ENCODE data around the gene DDX18.
"Not testable (repeated sequence)": the region's sequence is repeated elsewhere in the genome, so short reads cannot be mapped to it uniquely, and the experiment has no call there.

The DDX18 gene

GRCh38 chr2:117812443-117812842, 2.0 kb upstream of the DDX18 start:
- H3K27me3 ChIP-seq (ENCODE audit: control insufficient read depth, insufficient read depth, low read length), result no peaks in the 10 kb centered on the region

GRCh38 chr2:117815946-117816345, 1.5 kb downstream of the DDX18 start:
- H3K9ac ChIP-seq (ENCODE audit: low read length), result no peak overlapping the region

More at GRCh38 chr2:117812443-117812842, 2.0 kb upstream of the DDX18 start:
- no peak overlapping the region for H3K9ac ChIP-seq (ENCODE audit: low read length)
- no peaks in the 10 kb centered on the region for H3K36me3 ChIP-seq (ENCODE audit: control insufficient read depth, insufficient read depth, low read length)
- no peaks in the 10 kb centered on the region for H3K4me1 ChIP-seq (ENCODE audit: control insufficient read depth, insufficient read depth, low read length)
- H3K4me3 ChIP-seq (ENCODE audit: low read length), result no peak overlapping the region
- H3K9me3 ChIP-seq (ENCODE audit: control insufficient read depth, low read length), result no peaks in the 10 kb centered on the region

GRCh38 chr2:117818921-117819320, 4.4 kb downstream of the DDX18 start:
- no peak overlapping the region for H3K9ac ChIP-seq (ENCODE audit: low read length)

More at GRCh38 chr2:117815946-117816345, 1.5 kb downstream of the DDX18 start:
- Histone ChIP-seq H3K36me3 (ENCODE audit: control insufficient read depth, insufficient read depth, low read length) (no peaks in the 10 kb centered on the region), H3K9me3 (ENCODE audit: control insufficient read depth, low read length) (no peaks in the 10 kb centered on the region), H3K4me3 (ENCODE audit: low read length) (no peak overlapping the region), H3K4me1 (ENCODE audit: control insufficient read depth, insufficient read depth, low read length) (no peaks in the 10 kb centered on the region), H3K27me3 (ENCODE audit: control insufficient read depth, insufficient read depth, low read length) (no peaks in the 10 kb centered on the region)

GRCh38 chr2:117820444-117820843, 6.0 kb downstream of the DDX18 start:
- H3K27me3 ChIP-seq (ENCODE audit: control insufficient read depth, insufficient read depth, low read length), result no peaks in the 10 kb centered on the region
- H3K9ac ChIP-seq (ENCODE audit: low read length), result no peak overlapping the region
- peaks cover 8% of the 10 kb centered on the region for H3K36me3 ChIP-seq (ENCODE audit: control insufficient read depth, insufficient read depth, low read length)
- no peaks in the 10 kb centered on the region for H3K4me1 ChIP-seq (ENCODE audit: control insufficient read depth, insufficient read depth, low read length)
- H3K9me3 ChIP-seq (ENCODE audit: control insufficient read depth, low read length), result no peaks in the 10 kb centered on the region
- no peak overlapping the region for H3K4me3 ChIP-seq (ENCODE audit: low read length)

More at GRCh38 chr2:117818921-117819320, 4.4 kb downstream of the DDX18 start:
- Histone ChIP-seq H3K27me3 (ENCODE audit: control insufficient read depth, insufficient read depth, low read length) (no peaks in the 10 kb centered on the region), H3K9me3 (ENCODE audit: control insufficient read depth, low read length) (no peaks in the 10 kb centered on the region), H3K4me1 (ENCODE audit: control insufficient read depth, insufficient read depth, low read length) (no peaks in the 10 kb centered on the region), H3K36me3 (ENCODE audit: control insufficient read depth, insufficient read depth, low read length) (no peaks in the 10 kb centered on the region), H3K4me3 (ENCODE audit: low read length) (no peak overlapping the region)

GRCh38 chr2:117825437-117825836, 10.9 kb downstream of the DDX18 start:
- Histone ChIP-seq H3K9ac (ENCODE audit: low read length) (no peak overlapping the region), H3K4me1 (ENCODE audit: control insufficient read depth, insufficient read depth, low read length) (no peaks in the 10 kb centered on the region), H3K36me3 (ENCODE audit: control insufficient read depth, insufficient read depth, low read length) (peaks cover 12% of the 10 kb centered on the region)

GRCh38 chr2:117827464-117827863, 13.0 kb downstream of the DDX18 start:
- H3K4me1 ChIP-seq (ENCODE audit: control insufficient read depth, insufficient read depth, low read length); H3K9ac ChIP-seq (ENCODE audit: low read length); H3K4me3 ChIP-seq (ENCODE audit: low read length); H3K27me3 ChIP-seq (ENCODE audit: control insufficient read depth, insufficient read depth, low read length); H3K9me3 ChIP-seq (ENCODE audit: control insufficient read depth, low read length): not testable (repeated sequence)
- H3K36me3 ChIP-seq (ENCODE audit: control insufficient read depth, insufficient read depth, low read length), result peaks cover 12% of the 10 kb centered on the region

More at GRCh38 chr2:117825437-117825836, 10.9 kb downstream of the DDX18 start:
- Histone ChIP-seq H3K9me3 (ENCODE audit: control insufficient read depth, low read length) (no peaks in the 10 kb centered on the region), H3K27me3 (ENCODE audit: control insufficient read depth, insufficient read depth, low read length) (no peaks in the 10 kb centered on the region), H3K4me3 (ENCODE audit: low read length) (no peak overlapping the region)

- H3K36me3 ChIP-seq (ENCODE audit: control insufficient read depth, insufficient read depth, low read length), result peaks cover 12% of the 10 kb centered on the region
- H3K9me3 ChIP-seq (ENCODE audit: control insufficient read depth, low read length), result no peaks in the 10 kb centered on the region
- no peaks in the 10 kb centered on the region for H3K4me1 ChIP-seq (ENCODE audit: control insufficient read depth, insufficient read depth, low read length)
Observed at GRCh38 chr2:117828870-117829269, 14.4 kb downstream of the DDX18 start.

GRCh38 chr2:117832332-117832731, 17.8 kb downstream of the DDX18 start:
- Histone ChIP-seq H3K4me3 (ENCODE audit: low read length) (no peak overlapping the region), H3K9me3 (ENCODE audit: control insufficient read depth, low read length) (no peaks in the 10 kb centered on the region), H3K9ac (ENCODE audit: low read length) (no peak overlapping the region), H3K27me3 (ENCODE audit: control insufficient read depth, insufficient read depth, low read length) (no peaks in the 10 kb centered on the region), H3K4me1 (ENCODE audit: control insufficient read depth, insufficient read depth, low read length) (no peaks in the 10 kb centered on the region), H3K36me3 (ENCODE audit: control insufficient read depth, insufficient read depth, low read length) (no peaks in the 10 kb centered on the region)

More at GRCh38 chr2:117828870-117829269, 14.4 kb downstream of the DDX18 start:
- no peak overlapping the region for H3K4me3 ChIP-seq (ENCODE audit: low read length)
- H3K27me3 ChIP-seq (ENCODE audit: control insufficient read depth, insufficient read depth, low read length), result no peaks in the 10 kb centered on the region
- H3K9ac ChIP-seq (ENCODE audit: low read length), result no peak overlapping the region

- Histone ChIP-seq H3K4me1 (ENCODE audit: control insufficient read depth, insufficient read depth, low read length) (no peaks in the 10 kb centered on the region), H3K27me3 (ENCODE audit: control insufficient read depth, insufficient read depth, low read length) (no peaks in the 10 kb centered on the region), H3K36me3 (ENCODE audit: control insufficient read depth, insufficient read depth, low read length) (no peaks in the 10 kb centered on the region), H3K9ac (ENCODE audit: low read length) (no peak overlapping the region), H3K4me3 (ENCODE audit: low read length) (no peak overlapping the region), H3K9me3 (ENCODE audit: control insufficient read depth, low read length) (no peaks in the 10 kb centered on the region)
Observed at GRCh38 chr2:117832905-117833613, 18.6 kb downstream of the DDX18 start.

GRCh38 chr2:117833911-117834310, 19.4 kb downstream of the DDX18 start:
- H3K4me1 ChIP-seq (ENCODE audit: control insufficient read depth, insufficient read depth, low read length), result no peaks in the 10 kb centered on the region
- H3K9ac ChIP-seq (ENCODE audit: low read length), result no peak overlapping the region
- no peak overlapping the region for H3K4me3 ChIP-seq (ENCODE audit: low read length)
- H3K27me3 ChIP-seq (ENCODE audit: control insufficient read depth, insufficient read depth, low read length), result no peaks in the 10 kb centered on the region
- no peaks in the 10 kb centered on the region for H3K36me3 ChIP-seq (ENCODE audit: control insufficient read depth, insufficient read depth, low read length)
- no peaks in the 10 kb centered on the region for H3K9me3 ChIP-seq (ENCODE audit: control insufficient read depth, low read length)

- no peaks in the 10 kb centered on the region for H3K9me3 ChIP-seq (ENCODE audit: control insufficient read depth, low read length)
- H3K4me3 ChIP-seq (ENCODE audit: low read length), result no peak overlapping the region
- H3K9ac ChIP-seq (ENCODE audit: low read length), result no peak overlapping the region
- no peaks in the 10 kb centered on the region for H3K27me3 ChIP-seq (ENCODE audit: control insufficient read depth, insufficient read depth, low read length)
- H3K36me3 ChIP-seq (ENCODE audit: control insufficient read depth, insufficient read depth, low read length), result no peaks in the 10 kb centered on the region
- no peaks in the 10 kb centered on the region for H3K4me1 ChIP-seq (ENCODE audit: control insufficient read depth, insufficient read depth, low read length)
Observed at GRCh38 chr2:117834992-117835391, 20.5 kb downstream of the DDX18 start.

- peak overlapping the region; percentile 37 for H3K9ac ChIP-seq (ENCODE audit: low read length)
- H3K4me1 ChIP-seq (ENCODE audit: control insufficient read depth, insufficient read depth, low read length), result no peaks in the 10 kb centered on the region
- H3K9me3 ChIP-seq (ENCODE audit: control insufficient read depth, low read length), result no peaks in the 10 kb centered on the region
Observed at GRCh38 chr2:117835990-117836760, 21.7 kb downstream of the DDX18 start.

More at GRCh38 chr2:117835990-117836760, 21.7 kb downstream of the DDX18 start:
- Histone ChIP-seq H3K36me3 (ENCODE audit: control insufficient read depth, insufficient read depth, low read length) (no peaks in the 10 kb centered on the region), H3K4me3 (ENCODE audit: low read length) (no peak overlapping the region), H3K27me3 (ENCODE audit: control insufficient read depth, insufficient read depth, low read length) (no peaks in the 10 kb centered on the region)
